HepG2 (cell line): ENCODE results near the gene SLC34A3. TPM values are rescaled to one million over a fixed set of nuclear protein-coding genes. Genes with fewer than 3 reads are reported as not detected.

Experiments
- FOXP1 ChIP-seq, 2 experiments: fragments of 450-650 bp in 1 of 2; IDR thresholded peaks; 2 replicates each; pipeline ENCODE4 v1.6.1; 2017 to 2018; ENCODE audit warnings: antibody characterized with exemption in 1 of 2
- GATAD2A ChIP-seq: IDR thresholded peaks from 2 replicates; pipeline ENCODE4 v1.6.1; 2016
- HDAC1 ChIP-seq: sonication (generic); formaldehyde crosslinking; IDR thresholded peaks from 2 replicates; pipeline ENCODE4 v1.5.1; 2020; ENCODE audit warnings: mild to moderate bottlenecking, missing genetic modification reagents
- HNF1A ChIP-seq, 2 experiments: sonication (generic) in 1 of 2; formaldehyde crosslinking in 1 of 2; IDR thresholded peaks; 2 replicates each; pipeline versions ENCODE4 v1.4.0 to v1.6.1; 2016 to 2020; ENCODE audit warnings: borderline replicate concordance in 1 of 2, low read depth in 1 of 2, mild to moderate bottlenecking in 1 of 2, missing genetic modification reagents in 1 of 2
- IRX3 ChIP-seq: sonication (generic); formaldehyde crosslinking; IDR thresholded peaks from 2 replicates; pipeline ENCODE4 v1.8.1; 2023; ENCODE audit warnings: mild to moderate bottlenecking, low read depth, missing genetic modification reagents, borderline replicate concordance
- KAT2B ChIP-seq: fragments of 150-350 bp; IDR thresholded peaks from 2 replicates; pipeline ENCODE4 v1.6.1; 2014; ENCODE audit warnings: low read depth, low read length, borderline replicate concordance
- KDM2A ChIP-seq: sonication (generic); formaldehyde crosslinking; IDR thresholded peaks from 2 replicates; pipeline ENCODE4 v1.4.0; 2020; ENCODE audit warnings: low read depth, missing genetic modification reagents, borderline replicate concordance
- KLF9 ChIP-seq: IDR thresholded peaks from 2 replicates; pipeline ENCODE4 v1.6.1; 2016; ENCODE audit warnings: low read depth
- MAF1 ChIP-seq: sonication (generic); formaldehyde crosslinking; IDR thresholded peaks from 2 replicates; pipeline ENCODE4 v1.5.0; 2020; ENCODE audit warnings: missing genetic modification reagents, borderline replicate concordance
- MED13 ChIP-seq: sonication (generic); formaldehyde crosslinking; IDR thresholded peaks from 2 replicates; pipeline ENCODE4 v1.5.0; 2020; ENCODE audit warnings: missing genetic modification reagents
- NCOA5 ChIP-seq: sonication (generic); formaldehyde crosslinking; IDR thresholded peaks from 2 replicates; pipeline ENCODE4 v1.4.0; 2020; ENCODE audit warnings: missing genetic modification reagents
- NR2F1 ChIP-seq, 2 experiments: fragments of 450-650 bp in 1 of 2; formaldehyde crosslinking in 1 of 2; IDR thresholded peaks; 2 replicates each; pipeline versions ENCODE4 v1.5.0 to v1.6.1; 2016 to 2020; ENCODE audit warnings: mild to moderate bottlenecking in 1 of 2, missing compliant biosample characterization in 1 of 2, missing genetic modification reagents in 1 of 2, moderate library complexity in 1 of 2
- RBM22 ChIP-seq: fragments of 200-400 bp; formaldehyde crosslinking; optimal IDR thresholded peaks from 2 replicates; pipeline ENCODE3; 2017; ENCODE audit warnings: mild to moderate bottlenecking, low read length, moderate library complexity
- SMAD1 ChIP-seq: sonication (generic); formaldehyde crosslinking; IDR thresholded peaks from 2 replicates; pipeline ENCODE4 v1.4.0; 2020; ENCODE audit warnings: missing genetic modification reagents, low read depth, mild to moderate bottlenecking, borderline replicate concordance
- ZNF251 ChIP-seq: sonication (generic); formaldehyde crosslinking; IDR thresholded peaks from 2 replicates; pipeline ENCODE4 v1.9.0; 2021; ENCODE audit warnings: mild to moderate bottlenecking, missing genetic modification reagents
- ZNF335 ChIP-seq: sonication (generic); formaldehyde crosslinking; IDR thresholded peaks from 2 replicates; pipeline ENCODE4 v1.4.0; 2020; ENCODE audit warnings: missing genetic modification reagents
- ZNF550 ChIP-seq: sonication (generic); formaldehyde crosslinking; IDR thresholded peaks from 2 replicates; pipeline ENCODE4 v1.4.0; 2020; ENCODE audit warnings: mild to moderate bottlenecking, missing genetic modification reagents, borderline replicate concordance
- ZNF646 ChIP-seq: sonication (generic); formaldehyde crosslinking; IDR thresholded peaks from 2 replicates; pipeline ENCODE4 v1.9.0; 2021; ENCODE audit warnings: mild to moderate bottlenecking, missing genetic modification reagents
- polyA plus RNA-seq, 8 experiments: library from polyadenylated mRNA; depleted of rRNA in 3 of 8; stranded (reverse) in 7 of 8; unstranded in 1 of 8; fragments of >200 nt; fragmentation: Illumina TruSeq in 4 of 8; extraction: Trizol in 4 of 8; gene quantifications; 2 replicates each; pipeline versions ENCODE4 v1.2.1 to v1.2.3, GENCODE V29; 2011 to 2016; ENCODE audit warnings: low read depth in 4 of 8, missing spikeins in 1 of 8, mixed read lengths in 1 of 8; ENCODE audit not compliant: insufficient read depth in 1 of 8
- total RNA-seq, 5 experiments: library from RNA; depleted of rRNA; stranded (reverse); fragments of >200 nt; fragmentation: Illumina TruSeq; extraction: Trizol; gene quantifications; 2 replicates each; pipeline ENCODE4 v1.2.3, GENCODE V29; 2016; ENCODE audit warnings: low read depth in 1 of 5

Gene SLC34A3
- total and polyA plus RNA-seq, 2 of the 13 experiments (the other 11 are each of a cell fraction or from before 2014, with no cell fraction given): 0.07 to 1.0 TPM

GRCh38 chr9:137188490-137189296 is 42.0 kb upstream of the SLC34A3 start, which contains the start of the genes ANAPC2 and SSNA1 (continued):
- TF ChIP-seq ZNF646 (no peak), RBM22 (no peak), MED13 (peak; percentile 73; the same call in 1 of the 2 replicates), SMAD1 (0 out of 2 replicates have a peak, but pooled peaks have one; percentile 94), GATAD2A (CRISPR knock-in tag) (peak; percentile 49), KLF9 (CRISPR knock-in tag) (no peak), IRX3 (CRISPR knock-in tag) (no peak; the same call in 1 of the 2 replicates), HNF1A (IDR thresholded peaks at IDR 0.05; ENCODE audit: low read depth) (no peak), HNF1A (CRISPR knock-in tag; IDR thresholded peaks at IDR 0.05; ENCODE audit: borderline replicate concordance) (peak; percentile 74; the same call in 1 of the 2 replicates), FOXP1 (IDR thresholded peaks at IDR 0.05) (no peak), FOXP1 (CRISPR knock-in tag; IDR thresholded peaks at IDR 0.05) (peak; percentile 30; the same call in 1 of the 2 replicates), KAT2B (no peak), NR2F1 (CRISPR knock-in tag; IDR thresholded peaks at IDR 0.05) (peak in 1 of 2 experiments; percentile 44; a peak in 1 of 4 replicates), ZNF550 (CRISPR knock-in tag) (0 out of 2 replicates have a peak, but pooled peaks have one; percentile 31), NCOA5 (CRISPR knock-in tag) (no peak), HDAC1 (CRISPR knock-in tag) (peak; percentile 100), ZNF251 (CRISPR knock-in tag) (no peak), ZNF335 (0 out of 2 replicates have a peak, but pooled peaks have one; percentile 67), MAF1 (CRISPR knock-in tag) (peak; percentile 63; the same call in 1 of the 2 replicates), KDM2A (CRISPR knock-in tag) (peak; percentile 90)
